Activated CD4-positive, alpha-beta T cell treated with anti-CD3 and anti-CD28 coated beads for 24 hours (primary cell): ENCODE results near the gene FMNL3.

ENCODE experiments used
- DNase-seq, 2 donors: peaks; one replicate each; pipeline ENCODE4 v3.0.0-alpha.2; 2020; ENCODE audit warnings: low read depth in 2 of 2

FMNL3 gene

DNA sequence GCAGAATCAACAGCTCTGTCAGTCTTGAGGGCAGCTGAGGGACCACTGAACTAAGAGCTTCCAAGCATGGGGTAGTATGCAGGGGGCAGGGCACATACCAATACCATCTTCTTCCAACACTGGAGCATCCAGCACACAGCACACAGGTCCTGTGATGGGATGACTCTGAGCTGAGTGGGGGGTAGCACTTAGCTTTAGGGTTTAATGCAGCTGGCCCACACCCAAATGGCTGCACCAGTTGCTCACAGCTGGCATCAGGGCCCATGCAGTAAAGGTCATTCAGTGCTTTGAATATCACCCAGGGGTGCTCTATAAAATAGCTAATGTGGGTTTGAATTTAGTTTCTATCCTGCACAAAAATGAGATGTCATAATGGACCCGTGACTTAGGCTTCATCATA, 103.5 kb downstream of the FMNL3 start:
- DNase-seq, result no peak

DNA sequence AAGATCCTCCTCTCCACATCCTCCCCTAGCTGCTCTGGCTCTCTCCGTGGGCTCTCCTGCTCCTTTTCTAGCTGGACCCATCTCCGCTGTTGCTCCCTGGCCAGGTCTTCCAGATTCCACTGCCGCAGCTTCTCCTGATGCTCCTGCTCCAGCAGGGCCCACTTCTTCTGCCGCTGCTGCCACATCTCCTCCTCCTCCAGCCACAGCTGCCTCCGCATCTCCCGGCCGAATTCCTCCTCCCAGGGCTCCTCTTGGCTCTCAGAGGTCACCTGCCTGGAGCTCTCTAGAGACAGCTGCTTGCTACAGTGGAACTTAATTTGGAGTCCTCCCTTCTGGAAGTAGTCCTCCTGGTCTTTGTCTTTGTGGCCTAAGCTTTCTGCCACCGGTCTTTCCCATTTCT, 107.2 kb downstream of the FMNL3 start:
- DNase-seq, result no peak

DNA sequence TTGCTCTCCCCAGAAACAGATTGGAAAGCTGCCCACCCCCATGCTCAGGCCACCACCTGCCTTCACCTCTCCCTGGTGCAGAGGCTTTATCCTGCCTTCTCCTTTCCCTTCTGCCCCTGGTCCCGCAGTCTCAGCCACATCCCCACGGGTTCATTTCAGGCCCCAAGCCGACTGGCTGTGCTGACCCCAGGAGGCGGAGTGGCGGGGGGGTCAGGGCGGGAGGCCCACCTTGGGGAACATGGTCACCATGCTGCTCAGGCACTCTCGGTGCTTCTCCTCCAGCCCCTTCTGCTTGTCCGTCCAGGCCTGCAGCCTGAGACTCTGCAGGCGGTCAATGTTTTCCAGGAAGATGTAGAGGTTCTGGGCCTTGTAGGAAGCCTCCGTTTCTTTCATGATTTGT, 108.7 kb downstream of the FMNL3 start:
- no peak for DNase-seq

DNA sequence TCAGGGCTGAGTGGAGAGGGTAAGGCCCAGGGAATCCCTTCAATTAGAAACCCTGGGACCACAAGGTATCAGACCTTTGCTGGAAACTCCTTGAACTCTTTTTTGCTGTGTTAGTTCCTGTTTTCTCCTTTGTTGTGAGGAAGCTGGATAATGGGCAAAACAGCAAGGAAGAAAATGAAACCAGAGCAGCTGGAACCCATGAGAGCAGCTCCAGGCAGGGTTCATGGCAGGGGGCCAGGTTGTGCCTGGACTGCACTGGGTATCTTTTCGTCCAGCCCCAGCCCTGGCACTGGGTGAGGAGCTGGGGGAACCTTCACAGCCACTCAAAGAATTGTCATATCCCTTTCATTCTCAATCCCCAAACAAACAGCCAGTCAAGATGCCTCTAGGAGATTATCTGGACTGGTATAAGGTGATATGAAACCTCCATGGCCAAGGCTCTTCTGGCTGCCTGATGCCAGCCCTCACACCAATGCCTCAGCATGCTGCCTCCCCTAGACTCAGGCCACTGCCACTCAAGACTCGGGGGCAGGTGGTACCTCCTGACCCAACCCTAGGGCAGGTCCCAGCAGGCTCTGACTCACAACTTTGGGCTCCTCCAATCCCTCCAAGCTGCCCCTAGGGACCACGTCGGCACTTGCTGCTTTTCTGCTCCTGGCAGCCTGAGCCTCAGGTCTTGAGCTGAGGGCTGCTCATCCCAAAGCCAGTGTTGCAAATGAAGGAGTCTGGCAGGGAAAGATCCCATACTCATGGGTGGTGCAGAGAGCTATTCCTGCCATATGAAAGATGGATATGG, 118.3 kb downstream of the FMNL3 start:
- no peak for DNase-seq

DNA sequence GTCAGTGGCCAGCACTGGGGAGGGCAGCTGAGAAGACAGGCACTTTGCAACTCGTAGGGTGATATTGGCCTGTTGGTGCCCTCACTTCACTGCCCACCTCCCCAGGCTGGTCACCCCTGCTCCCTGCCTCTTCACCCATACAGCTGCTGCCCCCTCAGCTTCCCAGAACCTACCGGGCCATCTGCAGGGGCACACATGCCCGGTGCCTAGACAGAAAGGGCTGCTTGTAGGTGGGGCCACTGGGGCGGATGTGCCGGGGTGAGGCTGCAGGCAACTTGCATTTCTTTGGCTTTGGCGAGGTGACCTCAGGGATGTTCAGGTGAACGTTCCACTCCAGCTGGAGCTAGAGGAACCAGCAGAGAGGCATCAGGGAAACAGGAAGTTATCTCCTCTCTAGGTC, 118.9 kb downstream of the FMNL3 start:
- DNase-seq, result no peak

DNA sequence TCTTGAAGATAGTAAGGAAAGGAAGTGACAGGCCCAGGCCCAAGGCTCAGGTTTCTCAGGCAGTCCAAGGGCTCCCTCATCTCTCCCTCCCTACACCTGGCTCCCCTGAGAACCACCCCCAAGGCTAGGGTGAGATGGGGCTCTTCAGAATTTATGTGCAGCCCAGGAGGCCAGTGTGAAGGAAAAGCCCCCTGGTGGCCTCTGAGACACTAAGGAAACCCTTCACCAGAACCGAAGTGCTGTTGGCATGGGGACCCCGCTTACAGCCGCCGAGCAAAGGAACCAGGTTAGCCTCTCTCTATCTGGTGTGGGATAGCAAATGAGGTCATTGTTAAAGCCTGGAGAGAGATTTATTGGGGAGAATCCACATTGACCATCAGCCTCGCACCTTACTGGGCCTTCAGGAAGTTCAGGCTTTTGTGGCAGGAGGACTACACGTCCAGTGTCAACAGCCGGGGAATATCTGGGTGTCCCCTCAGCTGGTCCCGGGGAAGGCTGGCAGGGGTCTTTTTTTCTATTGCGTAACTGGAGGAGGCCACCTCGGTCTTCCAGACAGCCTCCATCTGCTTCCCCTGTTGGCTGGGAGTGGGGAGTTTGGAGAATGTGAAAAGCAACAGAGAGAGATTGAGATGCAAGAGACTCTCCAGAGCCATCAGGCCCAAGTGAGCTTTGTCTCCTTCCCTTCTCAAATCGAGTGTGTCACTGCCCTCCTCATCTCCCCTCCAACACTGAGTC, 119.9 kb downstream of the FMNL3 start:
- DNase-seq, result no peak
